Liver (tissue), 9 donors: Measurements from ENCODE around the gene CXCL6. TPM values are rescaled to one million over a fixed set of nuclear protein-coding genes. Genes with fewer than 3 reads are reported as not detected.

Experiments
- DNase-seq: peaks from one replicate; pipeline ENCODE4 v3.0.0-alpha.2; 2017; ENCODE audit warnings: low spot score
- H3K27ac ChIP-seq, 2 donors: one replicate each; pipeline ENCODE4 v1.7.0; 2013; ENCODE audit warnings: inconsistent platforms in 2 of 2, low read length in 2 of 2, control low read depth in 1 of 2, low read depth in 1 of 2, mild to moderate bottlenecking in 1 of 2
- H3K27me3 ChIP-seq, 4 donors: one replicate each; pipeline versions ENCODE4 v1.6.1 to v1.7.0; 2013; ENCODE audit warnings: low read length in 3 of 4, inconsistent platforms in 1 of 4, mild to moderate bottlenecking in 1 of 4, moderate library complexity in 1 of 4; ENCODE audit not compliant: control insufficient read depth in 4 of 4, insufficient read depth in 4 of 4
- H3K36me3 ChIP-seq, 4 donors: one replicate each; pipeline versions ENCODE4 v1.6.1 to v1.7.0; 2013; ENCODE audit warnings: low read length in 3 of 4, mild to moderate bottlenecking in 3 of 4, low read depth in 1 of 4, moderate library complexity in 1 of 4; ENCODE audit not compliant: control insufficient read depth in 4 of 4, insufficient read depth in 3 of 4
- H3K4me1 ChIP-seq, 4 donors: one replicate each; pipeline versions ENCODE4 v1.6.1 to v1.7.0; 2013; ENCODE audit warnings: low read length in 3 of 4, mild to moderate bottlenecking in 3 of 4, moderate library complexity in 1 of 4; ENCODE audit not compliant: control insufficient read depth in 4 of 4, insufficient read depth in 4 of 4
- H3K4me3 ChIP-seq, 3 donors: one replicate each; pipeline versions ENCODE4 v1.6.1 to v1.7.0; 2013; ENCODE audit warnings: low read length in 3 of 3, control low read depth in 1 of 3, low read depth in 1 of 3, mild to moderate bottlenecking in 1 of 3
- H3K9ac ChIP-seq, 2 donors: one replicate each; pipeline ENCODE4 v1.7.0; 2013; ENCODE audit warnings: low read length in 2 of 2, mild to moderate bottlenecking in 2 of 2, moderate library complexity in 2 of 2, control low read depth in 1 of 2, low read depth in 1 of 2
- H3K9me3 ChIP-seq, 4 donors: one replicate each; pipeline versions ENCODE4 v1.6.1 to v1.7.0; 2013; ENCODE audit warnings: low read length in 3 of 4; ENCODE audit not compliant: control insufficient read depth in 4 of 4
- EGR1 ChIP-seq, 2 donors: IDR thresholded peaks; 2 replicates each; pipeline ENCODE4 v1.6.1; 2016 to 2018; ENCODE audit warnings: antibody characterized with exemption in 2 of 2, low read depth in 2 of 2
- FOXA1 ChIP-seq: IDR thresholded peaks from 2 replicates; pipeline ENCODE4 v1.6.1; 2016; ENCODE audit warnings: antibody characterized with exemption
- FOXA2 ChIP-seq: IDR thresholded peaks from 2 replicates; pipeline ENCODE4 v1.6.1; 2016; ENCODE audit warnings: antibody characterized with exemption
- GABPA ChIP-seq, 2 donors: IDR thresholded peaks in 1 of 2; conservative IDR thresholded peaks in 1 of 2; 2 replicates each; pipeline ENCODE4 v1.6.1; 2016; ENCODE audit warnings: antibody characterized with exemption in 2 of 2, mild to moderate bottlenecking in 1 of 2, moderate library complexity in 1 of 2
- HNF4A ChIP-seq, 2 donors: conservative IDR thresholded peaks; 2 replicates each; pipeline ENCODE4 v1.6.1; 2016; ENCODE audit warnings: antibody characterized with exemption in 2 of 2, mild to moderate bottlenecking in 2 of 2
- JUND ChIP-seq, 2 donors: IDR thresholded peaks; 2 replicates each; pipeline ENCODE4 v1.6.1; 2016; ENCODE audit warnings: antibody characterized with exemption in 2 of 2
- NR2F2 ChIP-seq: IDR thresholded peaks from 2 replicates; pipeline ENCODE4 v1.6.1; 2016; ENCODE audit warnings: antibody characterized with exemption
- RXRA ChIP-seq, 2 donors: IDR thresholded peaks; 2 replicates each; pipeline ENCODE4 v1.6.1; 2017 to 2018; ENCODE audit warnings: antibody characterized with exemption in 2 of 2, mild to moderate bottlenecking in 1 of 2
- TAF1 ChIP-seq: conservative IDR thresholded peaks from 2 replicates; pipeline ENCODE4 v1.6.1; 2016; ENCODE audit warnings: antibody characterized with exemption, mild to moderate bottlenecking
- YY1 ChIP-seq: IDR thresholded peaks from 2 replicates; pipeline ENCODE4 v1.6.1; 2016; ENCODE audit warnings: antibody characterized with exemption, mild to moderate bottlenecking
- WGBS: extraction: QIAGEN DNeasy Blood & Tissue Kit; methylation state at CpG from one replicate; pipeline ENCODE4 v1.1.7; 2013; 5-methylcytosine and 5-hydroxymethylcytosine counted together
- polyA plus RNA-seq, 2 donors: library from polyadenylated mRNA; stranded (reverse) in 1 of 2; unstranded in 1 of 2; fragments of 200-250 nt in 1 of 2; fragments of >200 nt in 1 of 2; fragmentation: Nextera tagmentation in 1 of 2; extraction: Ambion mirVana in 1 of 2; gene quantifications; one replicate each; pipeline versions ENCODE4 v1.2.1 to v1.2.3, GENCODE V29; 2013 to 2015
- total RNA-seq, 2 donors: library from RNA; depleted of rRNA; stranded (reverse); fragments of >200 nt; gene quantifications; one replicate each; pipeline ENCODE4 v1.2.3, GENCODE V29; 2014
- TF ChIP-seq, protein P1 (sequence below): IDR thresholded peaks from 2 replicates; pipeline ENCODE4 v1.6.1; 2016; ENCODE audit warnings: antibody characterized with exemption, mild to moderate bottlenecking
- TF ChIP-seq, protein P2 (sequence below): IDR thresholded peaks from 2 replicates; pipeline ENCODE4 v1.6.1; 2016; ENCODE audit warnings: antibody characterized with exemption
- TF ChIP-seq, protein P3 (sequence below): IDR thresholded peaks from 2 replicates; pipeline ENCODE4 v1.6.1; 2016; ENCODE audit warnings: antibody characterized with exemption
- TF ChIP-seq, protein P4 (sequence below): IDR thresholded peaks from 2 replicates; pipeline ENCODE4 v1.6.1; 2016; ENCODE audit warnings: antibody characterized with exemption
- donor health status: healthy.
- donor health status: healthy.
- donor health status: healthy.
- donor health status: healthy.
- donor health status: healthy.

Gene CXCL6
- total RNA-seq (1 to 10 TPM in 1 of 2 donors, under 1 TPM in 1; 0.19 to 5.5 TPM), polyA plus RNA-seq (1 to 10 TPM; 3.0 to 3.4 TPM)

DNA sequence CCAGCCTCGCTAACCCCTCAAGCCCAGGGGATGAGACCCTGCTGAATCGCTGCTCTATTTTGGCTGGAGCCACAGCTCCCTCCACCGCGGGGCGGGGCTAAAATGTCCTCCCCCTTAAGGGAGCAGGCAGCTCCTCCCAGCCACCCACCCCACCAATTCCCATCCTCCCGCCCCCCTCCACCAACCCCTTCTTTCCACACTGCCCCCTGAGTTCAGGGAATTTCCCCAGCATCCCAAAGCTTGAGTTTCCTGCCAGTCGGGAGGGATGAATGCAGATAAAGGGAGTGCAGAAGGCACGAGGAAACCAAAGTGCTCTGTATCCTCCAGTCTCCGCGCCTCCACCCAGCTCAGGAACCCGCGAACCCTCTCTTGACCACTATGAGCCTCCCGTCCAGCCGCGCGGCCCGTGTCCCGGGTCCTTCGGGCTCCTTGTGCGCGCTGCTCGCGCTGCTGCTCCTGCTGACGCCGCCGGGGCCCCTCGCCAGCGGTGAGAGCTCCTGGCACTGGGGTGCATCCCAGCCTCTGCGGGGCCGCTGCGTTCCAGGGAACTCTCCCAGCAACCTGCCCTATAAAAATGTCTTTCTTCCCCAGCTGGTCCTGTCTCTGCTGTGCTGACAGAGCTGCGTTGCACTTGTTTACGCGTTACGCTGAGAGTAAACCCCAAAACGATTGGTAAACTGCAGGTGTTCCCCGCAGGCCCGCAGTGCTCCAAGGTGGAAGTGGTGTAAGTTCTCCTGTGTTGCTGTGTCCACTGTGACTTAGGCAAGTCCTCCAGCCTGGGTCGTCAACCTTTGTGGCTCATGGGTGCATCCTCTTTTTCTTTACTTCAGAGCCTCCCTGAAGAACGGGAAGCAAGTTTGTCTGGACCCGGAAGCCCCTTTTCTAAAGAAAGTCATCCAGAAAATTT lies at the start of gene CXCL6:
Gene CXCL6, plus strand, starts transcription at position 306 of the 907 bp plus-strand sequence. Its CDS starts 73 bp downstream, at position 379.
- Histone ChIP-seq H3K9me3 (no peaks in the 10 kb centered on the region), H3K27me3 (peaks cover 0 to 2% (median 0%) of the 10 kb centered on the region in 4 donors), H3K4me1 (peaks cover 0 to 6% (median 3%) of the 10 kb centered on the region in 4 donors), H3K4me3 (peak within 1 kb of the TSS; percentile 20 to 42 (median 42)), H3K36me3 (no peaks in the 10 kb centered on the region), H3K27ac (peak within 1 kb of the TSS in 1 of 2 donors; percentile 19), H3K9ac (no peak within 1 kb of the TSS)
- no peak for DNase-seq
- WGBS, result 8% methylated on average over 41 of the region's 41 CpGs
- no peak for TF ChIP-seq HNF4A (conservative IDR thresholded peaks at IDR 0.05)
- no peak for TF ChIP-seq TAF1
- no peak for TF ChIP-seq RXRA (IDR thresholded peaks at IDR 0.05)
- TF ChIP-seq NR2F2, result no peak
- TF ChIP-seq GABPA (IDR thresholded peaks at IDR 0.05 in 1 of 2, conservative IDR thresholded peaks at IDR 0.05 in 1 of 2), result no peak
- no peak for TF ChIP-seq YY1
- TF ChIP-seq, protein P1, sequence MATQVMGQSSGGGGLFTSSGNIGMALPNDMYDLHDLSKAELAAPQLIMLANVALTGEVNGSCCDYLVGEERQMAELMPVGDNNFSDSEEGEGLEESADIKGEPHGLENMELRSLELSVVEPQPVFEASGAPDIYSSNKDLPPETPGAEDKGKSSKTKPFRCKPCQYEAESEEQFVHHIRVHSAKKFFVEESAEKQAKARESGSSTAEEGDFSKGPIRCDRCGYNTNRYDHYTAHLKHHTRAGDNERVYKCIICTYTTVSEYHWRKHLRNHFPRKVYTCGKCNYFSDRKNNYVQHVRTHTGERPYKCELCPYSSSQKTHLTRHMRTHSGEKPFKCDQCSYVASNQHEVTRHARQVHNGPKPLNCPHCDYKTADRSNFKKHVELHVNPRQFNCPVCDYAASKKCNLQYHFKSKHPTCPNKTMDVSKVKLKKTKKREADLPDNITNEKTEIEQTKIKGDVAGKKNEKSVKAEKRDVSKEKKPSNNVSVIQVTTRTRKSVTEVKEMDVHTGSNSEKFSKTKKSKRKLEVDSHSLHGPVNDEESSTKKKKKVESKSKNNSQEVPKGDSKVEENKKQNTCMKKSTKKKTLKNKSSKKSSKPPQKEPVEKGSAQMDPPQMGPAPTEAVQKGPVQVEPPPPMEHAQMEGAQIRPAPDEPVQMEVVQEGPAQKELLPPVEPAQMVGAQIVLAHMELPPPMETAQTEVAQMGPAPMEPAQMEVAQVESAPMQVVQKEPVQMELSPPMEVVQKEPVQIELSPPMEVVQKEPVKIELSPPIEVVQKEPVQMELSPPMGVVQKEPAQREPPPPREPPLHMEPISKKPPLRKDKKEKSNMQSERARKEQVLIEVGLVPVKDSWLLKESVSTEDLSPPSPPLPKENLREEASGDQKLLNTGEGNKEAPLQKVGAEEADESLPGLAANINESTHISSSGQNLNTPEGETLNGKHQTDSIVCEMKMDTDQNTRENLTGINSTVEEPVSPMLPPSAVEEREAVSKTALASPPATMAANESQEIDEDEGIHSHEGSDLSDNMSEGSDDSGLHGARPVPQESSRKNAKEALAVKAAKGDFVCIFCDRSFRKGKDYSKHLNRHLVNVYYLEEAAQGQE, result no peak
- TF ChIP-seq, protein P2, sequence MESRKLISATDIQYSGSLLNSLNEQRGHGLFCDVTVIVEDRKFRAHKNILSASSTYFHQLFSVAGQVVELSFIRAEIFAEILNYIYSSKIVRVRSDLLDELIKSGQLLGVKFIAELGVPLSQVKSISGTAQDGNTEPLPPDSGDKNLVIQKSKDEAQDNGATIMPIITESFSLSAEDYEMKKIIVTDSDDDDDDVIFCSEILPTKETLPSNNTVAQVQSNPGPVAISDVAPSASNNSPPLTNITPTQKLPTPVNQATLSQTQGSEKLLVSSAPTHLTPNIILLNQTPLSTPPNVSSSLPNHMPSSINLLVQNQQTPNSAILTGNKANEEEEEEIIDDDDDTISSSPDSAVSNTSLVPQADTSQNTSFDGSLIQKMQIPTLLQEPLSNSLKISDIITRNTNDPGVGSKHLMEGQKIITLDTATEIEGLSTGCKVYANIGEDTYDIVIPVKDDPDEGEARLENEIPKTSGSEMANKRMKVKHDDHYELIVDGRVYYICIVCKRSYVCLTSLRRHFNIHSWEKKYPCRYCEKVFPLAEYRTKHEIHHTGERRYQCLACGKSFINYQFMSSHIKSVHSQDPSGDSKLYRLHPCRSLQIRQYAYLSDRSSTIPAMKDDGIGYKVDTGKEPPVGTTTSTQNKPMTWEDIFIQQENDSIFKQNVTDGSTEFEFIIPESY, result no peak
- TF ChIP-seq FOXA1, result no peak
- TF ChIP-seq, protein P3, sequence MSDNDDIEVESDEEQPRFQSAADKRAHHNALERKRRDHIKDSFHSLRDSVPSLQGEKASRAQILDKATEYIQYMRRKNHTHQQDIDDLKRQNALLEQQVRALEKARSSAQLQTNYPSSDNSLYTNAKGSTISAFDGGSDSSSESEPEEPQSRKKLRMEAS, result no peak
- no peak for TF ChIP-seq EGR1 (IDR thresholded peaks at IDR 0.05; ENCODE audit: low read depth in 2 of 2)

DNA sequence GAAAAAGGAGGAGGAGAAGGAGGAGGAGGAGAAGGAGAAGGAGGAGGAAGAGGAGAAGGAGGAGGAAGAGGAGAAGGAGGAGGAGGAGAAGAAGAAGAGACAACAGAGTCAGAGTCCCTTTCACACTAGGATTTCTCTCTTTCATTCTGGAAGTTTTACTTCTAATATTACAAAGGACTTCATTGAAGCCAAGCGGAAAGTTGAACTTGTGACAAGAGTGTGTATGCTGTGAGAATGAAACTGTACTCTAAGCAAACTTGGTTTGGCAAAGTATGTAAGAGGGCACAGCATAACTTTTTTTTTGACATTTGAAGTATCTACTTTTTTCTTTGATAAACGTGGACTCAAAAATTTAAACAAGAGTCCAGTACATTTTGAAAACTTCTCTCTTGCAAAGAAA lies 48.1 kb upstream of the CXCL6 start:
- Histone ChIP-seq H3K36me3 (no peaks in the 10 kb centered on the region), H3K27ac (no peak overlapping the region), H3K4me3 (no peak overlapping the region), H3K27me3 (no peaks in the 10 kb centered on the region), H3K9me3 (no peaks in the 10 kb centered on the region), H3K4me1 (no peaks in the 10 kb centered on the region), H3K9ac (no peak overlapping the region)
- 64% methylated on average over 2 of the region's 2 CpGs for WGBS
- no peak for DNase-seq
- TF ChIP-seq YY1 (no peak), RXRA (IDR thresholded peaks at IDR 0.05) (no peak), JUND (IDR thresholded peaks at IDR 0.05) (no peak), GABPA (IDR thresholded peaks at IDR 0.05 in 1 of 2, conservative IDR thresholded peaks at IDR 0.05 in 1 of 2) (no peak), TAF1 (no peak), FOXA2 (no peak), NR2F2 (no peak)
- TF ChIP-seq, protein P4, sequence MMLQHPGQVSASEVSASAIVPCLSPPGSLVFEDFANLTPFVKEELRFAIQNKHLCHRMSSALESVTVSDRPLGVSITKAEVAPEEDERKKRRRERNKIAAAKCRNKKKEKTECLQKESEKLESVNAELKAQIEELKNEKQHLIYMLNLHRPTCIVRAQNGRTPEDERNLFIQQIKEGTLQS, result no peak
- TF ChIP-seq, protein P2, result no peak
- TF ChIP-seq, protein P3, result no peak
